SJCRH30 (cell line): Measurements from ENCODE around the gene LAMB2. TPM values are rescaled to one million over a fixed set of nuclear protein-coding genes. Genes with fewer than 3 reads are reported as not detected.

Experiments
- DNase-seq, 2 experiments: peaks; one replicate each; pipeline ENCODE4 v3.0.0-alpha.2; 2015 to 2020
- H3K27ac ChIP-seq: fragments of 250-450 bp; sonication (Bioruptor Pico); 2 replicates; pipeline ENCODE4 v1.5.1; 2020; ENCODE audit warnings: mild to moderate bottlenecking, moderate library complexity
- H3K27me3 ChIP-seq: fragments of 250-450 bp; sonication (Bioruptor Pico); 2 replicates; pipeline ENCODE4 v1.5.1; 2020; ENCODE audit warnings: mild to moderate bottlenecking, moderate library complexity
- H3K36me3 ChIP-seq: fragments of 250-450 bp; sonication (Bioruptor Pico); 2 replicates; pipeline ENCODE4 v1.5.1; 2020; ENCODE audit warnings: mild to moderate bottlenecking, moderate library complexity
- H3K4me1 ChIP-seq: fragments of 250-450 bp; sonication (Bioruptor Pico); 2 replicates; pipeline ENCODE4 v1.5.1; 2020; ENCODE audit warnings: mild to moderate bottlenecking, moderate library complexity
- H3K4me3 ChIP-seq: fragments of 250-450 bp; sonication (Bioruptor Pico); 2 replicates; pipeline ENCODE4 v1.5.1; 2020; ENCODE audit warnings: mild to moderate bottlenecking, moderate library complexity
- H3K9me3 ChIP-seq: fragments of 250-450 bp; sonication (Bioruptor Pico); replicated peaks from 2 replicates; pipeline ENCODE4 v1.5.1; 2020; ENCODE audit warnings: mild to moderate bottlenecking, moderate library complexity
- total RNA-seq: library from RNA; depleted of rRNA; stranded (reverse); fragments of >200 nt; shearing (Covaris generic); gene quantifications from 2 replicates; pipeline ENCODE4 v1.2.3, GENCODE V29; 2014

Gene LAMB2
- total RNA-seq, 1 experiment from 2014 or later = 53.4 TPM

GRCh38 chr3:49120438-49121131 lies 12.3 kb downstream of the LAMB2 start, which contains the start of gene USP19:
Gene USP19 (minus strand): TSS chr3:49120823. CDS start chr3:49119145, 1,678 bp downstream.
- Histone ChIP-seq H3K36me3 (peaks cover 19% of the 10 kb centered on the region; the same call in 1 of the 2 replicates), H3K4me3 (peak within 1 kb of the TSS; percentile 75), H3K27me3 (no peaks in the 10 kb centered on the region), H3K27ac (peak within 1 kb of the TSS; percentile 66), H3K4me1 (no peaks in the 10 kb centered on the region), H3K9me3 (no peaks in the 10 kb centered on the region)
- DNase-seq = peak; percentile 86 to 88

GRCh38 chr3:49120096-49120437 lies 12.8 kb downstream of the LAMB2 start:
- H3K9me3 ChIP-seq = no peaks in the 10 kb centered on the region
- no peak for DNase-seq
- no peaks in the 10 kb centered on the region for H3K27me3 ChIP-seq
- peaks cover 23% of the 10 kb centered on the region; the same call in 1 of the 2 replicates for H3K36me3 ChIP-seq
- H3K27ac ChIP-seq = peak overlapping the region; percentile 66
- H3K4me3 ChIP-seq = peak overlapping the region; percentile 75
- no peaks in the 10 kb centered on the region for H3K4me1 ChIP-seq

GRCh38 chr3:49119439-49119838 lies 13.4 kb downstream of the LAMB2 start:
- Histone ChIP-seq H3K4me3 (peak overlapping the region; percentile 75), H3K36me3 (peaks cover 29% of the 10 kb centered on the region; the same call in 1 of the 2 replicates), H3K4me1 (no peaks in the 10 kb centered on the region), H3K27me3 (no peaks in the 10 kb centered on the region), H3K9me3 (no peaks in the 10 kb centered on the region), H3K27ac (no peak overlapping the region)
- no peak for DNase-seq

- Histone ChIP-seq H3K27ac (no peak overlapping the region), H3K27me3 (no peaks in the 10 kb centered on the region), H3K9me3 (no peaks in the 10 kb centered on the region), H3K4me3 (no peak overlapping the region), H3K4me1 (no peaks in the 10 kb centered on the region), H3K36me3 (peaks cover 32% of the 10 kb centered on the region; the same call in 1 of the 2 replicates)
- DNase-seq = no peak
These were observed 13.8 kb downstream of the LAMB2 start for GRCh38 chr3:49119036-49119435.

GRCh38 chr3:49112262-49112661 lies 20.6 kb downstream of the LAMB2 start:
- Histone ChIP-seq H3K36me3 (peaks cover 44% of the 10 kb centered on the region; the same call in 1 of the 2 replicates), H3K27me3 (no peaks in the 10 kb centered on the region), H3K4me3 (no peak overlapping the region), H3K4me1 (no peaks in the 10 kb centered on the region), H3K27ac (no peak overlapping the region), H3K9me3 (no peaks in the 10 kb centered on the region)
- DNase-seq = no peak

GRCh38 chr3:49111347-49111746 lies 21.5 kb downstream of the LAMB2 start:
- H3K27ac ChIP-seq = no peak overlapping the region
- no peaks in the 10 kb centered on the region for H3K4me1 ChIP-seq
- no peak overlapping the region for H3K4me3 ChIP-seq
- no peak for DNase-seq
- H3K27me3 ChIP-seq = no peaks in the 10 kb centered on the region
- peaks cover 36% of the 10 kb centered on the region; the same call in 1 of the 2 replicates for H3K36me3 ChIP-seq
- H3K9me3 ChIP-seq = no peaks in the 10 kb centered on the region

GRCh38 chr3:49110780-49111179 lies 22.1 kb downstream of the LAMB2 start:
- no peaks in the 10 kb centered on the region for H3K27me3 ChIP-seq
- H3K4me1 ChIP-seq = no peaks in the 10 kb centered on the region
- no peaks in the 10 kb centered on the region for H3K9me3 ChIP-seq
- no peak overlapping the region for H3K27ac ChIP-seq
- no peak for DNase-seq
- peaks cover 36% of the 10 kb centered on the region; the same call in 1 of the 2 replicates for H3K36me3 ChIP-seq
- no peak overlapping the region for H3K4me3 ChIP-seq

GRCh38 chr3:49108346-49108745 lies 24.5 kb downstream of the LAMB2 start:
- peaks cover 17% of the 10 kb centered on the region; the same call in 1 of the 2 replicates for H3K36me3 ChIP-seq
- H3K4me3 ChIP-seq = no peak overlapping the region
- no peaks in the 10 kb centered on the region for H3K9me3 ChIP-seq
- H3K27ac ChIP-seq = no peak overlapping the region
- H3K27me3 ChIP-seq = no peaks in the 10 kb centered on the region
- 0 out of 2 replicates have a peak, but pooled peaks cover 2% of the 10 kb centered on the region for H3K4me1 ChIP-seq
- no peak for DNase-seq

GRCh38 chr3:49104427-49105291 lies 28.2 kb downstream of the LAMB2 start, which contains the start of gene QARS1:
Gene QARS1 (minus strand): TSS chr3:49104757. CDS start chr3:49104733, 24 bp downstream.
- peak; percentile 95 to 97 for DNase-seq
- Histone ChIP-seq H3K9me3 (no peaks in the 10 kb centered on the region), H3K36me3 (peaks cover 24% of the 10 kb centered on the region), H3K27me3 (no peaks in the 10 kb centered on the region), H3K4me3 (peak within 1 kb of the TSS; percentile 77), H3K27ac (peak within 1 kb of the TSS; percentile 61), H3K4me1 (0 out of 2 replicates have a peak, but pooled peaks cover 2% of the 10 kb centered on the region)

- no peak for DNase-seq
- Histone ChIP-seq H3K27me3 (no peaks in the 10 kb centered on the region), H3K36me3 (peaks cover 24% of the 10 kb centered on the region), H3K27ac (peak overlapping the region; percentile 61), H3K4me3 (peak overlapping the region; percentile 77), H3K4me1 (0 out of 2 replicates have a peak, but pooled peaks cover 2% of the 10 kb centered on the region), H3K9me3 (no peaks in the 10 kb centered on the region)
These were observed 28.8 kb downstream of the LAMB2 start for GRCh38 chr3:49104052-49104426.

GRCh38 chr3:49100046-49100615 lies 32.7 kb downstream of the LAMB2 start:
- no peak overlapping the region for H3K4me3 ChIP-seq
- no peaks in the 10 kb centered on the region for H3K27me3 ChIP-seq
- H3K4me1 ChIP-seq = no peaks in the 10 kb centered on the region
- H3K27ac ChIP-seq = no peak overlapping the region
- H3K9me3 ChIP-seq = no peaks in the 10 kb centered on the region
- DNase-seq = no peak
- H3K36me3 ChIP-seq = peaks cover 30% of the 10 kb centered on the region

GRCh38 chr3:49098910-49099630 lies 33.8 kb downstream of the LAMB2 start:
- Histone ChIP-seq H3K27me3 (no peaks in the 10 kb centered on the region), H3K27ac (no peak overlapping the region), H3K4me3 (no peak overlapping the region), H3K4me1 (no peaks in the 10 kb centered on the region), H3K36me3 (peaks cover 30% of the 10 kb centered on the region), H3K9me3 (no peaks in the 10 kb centered on the region)
- no peak for DNase-seq

GRCh38 chr3:49098429-49098828 lies 34.4 kb downstream of the LAMB2 start:
- Histone ChIP-seq H3K4me3 (no peak overlapping the region), H3K36me3 (peaks cover 30% of the 10 kb centered on the region), H3K9me3 (no peaks in the 10 kb centered on the region), H3K27me3 (no peaks in the 10 kb centered on the region), H3K4me1 (no peaks in the 10 kb centered on the region), H3K27ac (no peak overlapping the region)
- DNase-seq = peak; percentile 13 to 24
